ENCODE data around the gene MAP3K12. TPM values are rescaled to one million over a fixed set of nuclear protein-coding genes. Genes with fewer than 3 reads are reported as not detected.
A peak's percentile ranks its signal among the peaks of the same experiment; 100 is the strongest.
"Not testable (repeated sequence)": the region's sequence is repeated elsewhere in the genome, so short reads cannot be mapped to it uniquely, and the experiment has no call there.

Gene MAP3K12
- total RNA-seq, 1 donor from 2014 or later: 22.3 TPM

DNA sequence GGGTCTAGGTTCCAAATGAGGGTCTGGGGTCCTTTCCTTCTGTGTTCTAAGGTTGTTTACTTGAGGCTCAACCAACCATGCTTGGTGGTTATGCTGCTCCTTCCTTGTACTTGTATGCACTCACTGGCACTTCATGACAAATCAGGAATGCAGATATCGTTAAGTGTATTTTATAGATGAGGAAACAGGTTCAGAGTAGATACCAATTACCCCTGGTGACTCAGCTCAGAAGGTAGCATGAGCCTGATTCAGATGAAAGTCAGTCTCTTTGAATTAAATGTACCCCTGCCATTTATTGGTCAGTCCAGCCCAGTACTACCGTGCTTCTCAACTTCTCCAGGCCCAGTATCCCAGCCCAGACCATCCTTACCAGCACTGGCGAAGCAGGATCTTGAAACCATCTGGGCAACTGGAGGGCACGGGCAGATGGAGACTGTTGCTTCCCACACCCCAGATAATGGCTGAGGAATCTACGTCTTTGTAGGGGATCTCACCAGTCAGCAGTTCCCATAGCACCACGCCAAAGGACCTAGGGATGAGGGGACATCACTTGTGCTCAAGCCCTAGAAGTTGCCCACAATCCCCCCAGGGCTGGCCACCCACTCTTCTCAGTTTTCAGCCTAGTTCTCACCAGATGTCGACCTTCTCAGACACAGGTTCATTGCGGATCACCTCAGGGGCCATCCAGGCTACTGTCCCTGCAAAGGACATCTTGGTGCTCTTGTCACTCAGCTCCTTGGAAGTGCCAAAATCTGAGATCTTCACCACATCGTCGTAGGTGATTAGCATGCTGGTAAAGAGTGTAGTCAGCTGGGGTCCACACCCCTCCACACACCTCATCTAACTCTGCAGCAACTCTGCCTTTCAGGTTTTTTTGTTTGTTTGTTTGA is 14.3 kb downstream of the MAP3K12 start:
- DNase-seq: peak; percentile 31
- TF ChIP-seq, protein P1, sequence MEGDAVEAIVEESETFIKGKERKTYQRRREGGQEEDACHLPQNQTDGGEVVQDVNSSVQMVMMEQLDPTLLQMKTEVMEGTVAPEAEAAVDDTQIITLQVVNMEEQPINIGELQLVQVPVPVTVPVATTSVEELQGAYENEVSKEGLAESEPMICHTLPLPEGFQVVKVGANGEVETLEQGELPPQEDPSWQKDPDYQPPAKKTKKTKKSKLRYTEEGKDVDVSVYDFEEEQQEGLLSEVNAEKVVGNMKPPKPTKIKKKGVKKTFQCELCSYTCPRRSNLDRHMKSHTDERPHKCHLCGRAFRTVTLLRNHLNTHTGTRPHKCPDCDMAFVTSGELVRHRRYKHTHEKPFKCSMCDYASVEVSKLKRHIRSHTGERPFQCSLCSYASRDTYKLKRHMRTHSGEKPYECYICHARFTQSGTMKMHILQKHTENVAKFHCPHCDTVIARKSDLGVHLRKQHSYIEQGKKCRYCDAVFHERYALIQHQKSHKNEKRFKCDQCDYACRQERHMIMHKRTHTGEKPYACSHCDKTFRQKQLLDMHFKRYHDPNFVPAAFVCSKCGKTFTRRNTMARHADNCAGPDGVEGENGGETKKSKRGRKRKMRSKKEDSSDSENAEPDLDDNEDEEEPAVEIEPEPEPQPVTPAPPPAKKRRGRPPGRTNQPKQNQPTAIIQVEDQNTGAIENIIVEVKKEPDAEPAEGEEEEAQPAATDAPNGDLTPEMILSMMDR (IDR thresholded peaks at IDR 0.05): no peak
- Histone ChIP-seq H3K27ac (no peak overlapping the region), H3K36me3 (peaks cover 79% of the 10 kb centered on the region), H3K27me3 (no peaks in the 10 kb centered on the region), H3K4me1 (no peaks in the 10 kb centered on the region), H3K4me3 (no peak overlapping the region), H3K9me3 (no peaks in the 10 kb centered on the region)
- intact Hi-C loops (cut with DNase I): no loop called here
- no peak for ATAC-seq

DNA sequence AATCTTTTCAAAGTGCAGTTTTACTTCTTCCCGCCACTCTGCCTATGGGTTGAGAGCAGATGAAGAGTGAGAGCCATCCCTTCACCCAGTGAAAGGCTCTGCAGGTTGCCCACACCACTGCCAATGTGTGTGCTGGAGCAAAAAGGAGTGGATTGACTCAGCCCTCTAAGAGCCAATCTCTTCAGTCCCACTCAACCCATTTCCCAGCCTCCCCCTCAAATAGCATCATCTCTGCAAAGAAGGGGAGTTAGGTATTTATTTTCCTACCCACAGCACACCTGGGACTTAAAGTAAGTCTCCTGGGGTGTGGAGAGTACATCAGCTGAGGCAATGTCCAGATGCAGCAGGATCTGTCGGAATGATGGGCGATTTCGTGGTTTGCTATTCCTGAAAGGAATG is 15.3 kb downstream of the MAP3K12 start:
- no peaks in the 10 kb centered on the region for H3K4me1 ChIP-seq
- intact Hi-C loops (cut with DNase I): no loop called here
- TF ChIP-seq, protein P1 (IDR thresholded peaks at IDR 0.05): no peak
- DNase-seq: no peak
- no peak overlapping the region for H3K4me3 ChIP-seq
- no peak for ATAC-seq
- H3K27me3 ChIP-seq: no peaks in the 10 kb centered on the region
- no peaks in the 10 kb centered on the region for H3K9me3 ChIP-seq
- H3K36me3 ChIP-seq: peaks cover 89% of the 10 kb centered on the region
- H3K27ac ChIP-seq: peak overlapping the region; percentile 17

DNA sequence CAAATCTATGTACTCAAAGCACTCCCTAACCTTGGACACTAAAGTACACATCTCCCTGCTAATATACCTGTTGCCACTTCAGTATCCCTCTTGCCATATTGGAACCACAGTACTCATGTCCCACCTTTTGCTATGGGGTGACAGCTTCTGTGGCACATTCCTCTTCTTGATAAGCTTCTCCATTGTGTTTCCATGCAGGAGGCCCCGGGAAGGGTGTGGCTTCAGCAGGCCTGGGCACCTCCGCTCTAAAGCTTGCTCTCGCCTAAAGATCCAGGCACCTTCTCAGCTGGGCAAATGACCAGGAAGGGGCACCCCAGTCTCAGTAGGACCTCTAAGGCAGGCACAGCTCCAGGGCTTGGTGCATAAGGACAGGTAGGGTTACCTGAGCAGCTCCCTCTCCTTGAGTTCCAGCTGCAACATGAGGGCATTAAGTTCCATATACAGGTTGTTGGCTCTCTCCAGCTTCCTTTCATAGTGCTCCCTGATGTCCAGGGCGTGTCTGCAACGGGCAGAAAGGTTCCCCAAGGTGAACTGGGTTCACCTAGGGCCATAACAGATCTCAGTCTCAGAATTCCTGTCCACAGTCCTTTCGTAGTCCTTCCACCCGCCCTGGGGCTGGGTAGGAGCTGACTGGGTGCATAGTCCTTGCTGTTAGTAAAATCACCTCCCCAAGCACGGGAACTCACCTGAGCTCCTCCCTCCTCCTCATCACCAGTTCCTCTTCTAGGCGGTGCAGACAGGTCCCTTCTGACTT is 15.9 kb downstream of the MAP3K12 start:
- intact Hi-C loops (cut with DNase I): no loop called here
- Histone ChIP-seq H3K9me3 (no peaks in the 10 kb centered on the region), H3K36me3 (peaks cover 95% of the 10 kb centered on the region), H3K27ac (no peak overlapping the region), H3K4me3 (no peak overlapping the region), H3K27me3 (no peaks in the 10 kb centered on the region), H3K4me1 (no peaks in the 10 kb centered on the region)
- TF ChIP-seq, protein P1 (IDR thresholded peaks at IDR 0.05): no peak
- ATAC-seq (no peak), DNase-seq (peak; percentile 44)

DNA sequence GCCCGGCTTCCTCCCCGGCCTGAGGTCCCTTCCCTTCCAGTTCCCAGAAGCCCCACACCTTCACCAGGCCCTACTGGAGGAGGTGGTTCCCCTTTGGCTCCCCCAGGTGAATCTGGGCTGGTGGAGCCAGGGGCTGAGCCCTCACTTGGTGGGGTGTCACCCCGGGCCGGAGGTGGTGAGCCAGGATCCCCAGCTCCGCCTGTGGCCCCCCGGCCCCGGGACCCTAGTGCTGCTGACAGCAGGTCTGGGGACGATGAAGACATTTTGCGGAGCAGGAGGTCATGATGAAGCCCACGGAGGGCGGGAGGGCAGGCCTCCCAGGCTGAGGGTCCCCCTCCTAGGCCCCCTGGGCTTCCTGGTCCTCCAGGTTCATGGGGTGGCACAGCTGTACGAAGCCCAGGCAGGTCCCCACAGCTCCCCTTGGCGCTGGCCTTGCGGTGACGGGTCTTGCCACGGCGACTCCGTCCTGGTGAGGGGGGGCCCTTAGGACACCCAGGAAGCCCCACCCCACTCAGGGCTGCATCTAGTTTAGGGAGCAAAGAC is 16.6 kb downstream of the MAP3K12 start:
- no peaks in the 10 kb centered on the region for H3K4me1 ChIP-seq
- no peaks in the 10 kb centered on the region for H3K9me3 ChIP-seq
- peaks cover 96% of the 10 kb centered on the region for H3K36me3 ChIP-seq
- ATAC-seq: peak; percentile 3
- TF ChIP-seq, protein P1 (IDR thresholded peaks at IDR 0.05): no peak
- intact Hi-C loops (cut with DNase I): no loop called here
- no peak overlapping the region for H3K27ac ChIP-seq
- DNase-seq: peak; percentile 69
- no peak overlapping the region for H3K4me3 ChIP-seq
- H3K27me3 ChIP-seq: no peaks in the 10 kb centered on the region

DNA sequence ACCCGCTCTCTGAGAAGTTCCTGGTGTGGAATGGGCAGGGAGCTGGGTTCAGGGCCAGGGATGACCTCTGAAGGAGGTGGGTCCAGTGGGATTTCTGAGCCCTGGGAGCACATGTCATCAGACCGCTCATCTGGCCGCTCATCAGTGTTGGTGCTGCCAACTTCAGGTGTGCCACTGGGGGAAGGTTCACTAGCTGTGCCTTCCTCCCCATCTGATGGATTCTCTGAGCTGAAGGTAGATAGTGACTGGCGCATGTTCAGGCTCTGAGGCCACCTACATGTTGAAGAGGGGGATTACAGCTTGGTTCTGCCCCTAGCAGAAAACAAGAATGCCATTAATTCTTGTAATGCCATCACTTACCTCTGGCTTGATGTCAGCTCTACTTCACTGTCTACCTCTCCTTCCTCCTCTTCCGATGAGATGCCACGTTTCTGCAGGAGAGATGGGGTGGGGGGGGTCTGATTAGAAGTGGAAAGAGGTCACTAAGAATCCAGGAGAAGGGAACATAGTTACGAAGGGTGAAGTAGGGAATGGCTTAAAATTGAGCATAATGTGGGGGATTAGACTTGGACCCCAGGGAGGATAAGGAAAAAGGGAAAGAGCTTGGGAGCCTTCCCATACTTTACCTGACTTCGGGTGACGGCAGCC is 17.2 kb downstream of the MAP3K12 start:
- Histone ChIP-seq H3K36me3 (peaks cover 96% of the 10 kb centered on the region), H3K4me3 (no peak overlapping the region), H3K9me3 (no peaks in the 10 kb centered on the region), H3K27ac (no peak overlapping the region), H3K27me3 (no peaks in the 10 kb centered on the region), H3K4me1 (no peaks in the 10 kb centered on the region)
- ATAC-seq (no peak), DNase-seq (peak; percentile 40)
- TF ChIP-seq, protein P1 (IDR thresholded peaks at IDR 0.05): peak; percentile 12
- intact Hi-C loops (cut with DNase I): no loop called here

DNA sequence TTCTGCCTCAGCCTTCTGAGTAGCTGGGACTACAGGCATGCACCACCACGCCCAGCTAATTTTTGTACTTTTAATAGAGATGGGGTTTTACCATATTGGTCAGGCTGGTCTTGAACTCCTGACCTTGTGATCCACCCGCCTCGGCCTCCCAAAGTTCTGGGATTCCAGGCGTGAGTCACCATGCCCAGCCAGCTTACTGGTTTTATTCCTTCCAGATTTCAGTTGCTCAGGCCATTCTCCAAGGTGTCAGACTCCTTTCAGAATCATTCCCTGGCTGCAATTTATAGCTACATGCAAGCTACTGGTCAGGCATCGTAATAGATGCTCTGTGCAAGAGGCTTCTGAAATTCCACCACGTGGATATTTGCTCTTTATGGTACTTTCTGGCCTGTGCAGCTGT is 17.8 kb downstream of the MAP3K12 start:
- peaks cover 98% of the 10 kb centered on the region for H3K36me3 ChIP-seq
- H3K4me3 ChIP-seq; H3K27me3 ChIP-seq; H3K27ac ChIP-seq; DNase-seq; H3K9me3 ChIP-seq; intact Hi-C loops (cut with DNase I); H3K4me1 ChIP-seq; ATAC-seq: not testable (repeated sequence)

Measured in upper lobe of right lung (tissue), 1 donor.